ENCODE data around the gene GAREM1.

DNA sequence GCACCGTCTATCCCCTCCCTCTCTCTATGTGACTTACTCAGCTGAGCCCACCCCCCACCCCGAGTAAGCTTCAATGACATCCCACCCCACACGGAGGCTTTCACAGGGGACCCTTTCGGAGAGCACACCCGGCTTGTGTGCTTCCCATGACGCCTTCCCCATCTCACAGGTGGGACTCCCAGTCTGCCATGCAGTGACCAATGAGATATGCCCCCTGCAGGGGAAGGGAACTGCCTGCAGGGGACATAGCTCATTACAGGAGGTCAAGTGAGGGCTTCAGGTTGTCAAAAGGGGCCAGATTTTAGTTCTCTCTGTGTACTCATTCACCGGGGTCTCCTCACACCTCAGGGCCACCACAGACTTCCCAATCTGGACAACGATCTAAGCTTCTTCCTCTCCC lies 112.6 kb downstream of the GAREM1 start:
- TF ChIP-seq, protein P1, sequence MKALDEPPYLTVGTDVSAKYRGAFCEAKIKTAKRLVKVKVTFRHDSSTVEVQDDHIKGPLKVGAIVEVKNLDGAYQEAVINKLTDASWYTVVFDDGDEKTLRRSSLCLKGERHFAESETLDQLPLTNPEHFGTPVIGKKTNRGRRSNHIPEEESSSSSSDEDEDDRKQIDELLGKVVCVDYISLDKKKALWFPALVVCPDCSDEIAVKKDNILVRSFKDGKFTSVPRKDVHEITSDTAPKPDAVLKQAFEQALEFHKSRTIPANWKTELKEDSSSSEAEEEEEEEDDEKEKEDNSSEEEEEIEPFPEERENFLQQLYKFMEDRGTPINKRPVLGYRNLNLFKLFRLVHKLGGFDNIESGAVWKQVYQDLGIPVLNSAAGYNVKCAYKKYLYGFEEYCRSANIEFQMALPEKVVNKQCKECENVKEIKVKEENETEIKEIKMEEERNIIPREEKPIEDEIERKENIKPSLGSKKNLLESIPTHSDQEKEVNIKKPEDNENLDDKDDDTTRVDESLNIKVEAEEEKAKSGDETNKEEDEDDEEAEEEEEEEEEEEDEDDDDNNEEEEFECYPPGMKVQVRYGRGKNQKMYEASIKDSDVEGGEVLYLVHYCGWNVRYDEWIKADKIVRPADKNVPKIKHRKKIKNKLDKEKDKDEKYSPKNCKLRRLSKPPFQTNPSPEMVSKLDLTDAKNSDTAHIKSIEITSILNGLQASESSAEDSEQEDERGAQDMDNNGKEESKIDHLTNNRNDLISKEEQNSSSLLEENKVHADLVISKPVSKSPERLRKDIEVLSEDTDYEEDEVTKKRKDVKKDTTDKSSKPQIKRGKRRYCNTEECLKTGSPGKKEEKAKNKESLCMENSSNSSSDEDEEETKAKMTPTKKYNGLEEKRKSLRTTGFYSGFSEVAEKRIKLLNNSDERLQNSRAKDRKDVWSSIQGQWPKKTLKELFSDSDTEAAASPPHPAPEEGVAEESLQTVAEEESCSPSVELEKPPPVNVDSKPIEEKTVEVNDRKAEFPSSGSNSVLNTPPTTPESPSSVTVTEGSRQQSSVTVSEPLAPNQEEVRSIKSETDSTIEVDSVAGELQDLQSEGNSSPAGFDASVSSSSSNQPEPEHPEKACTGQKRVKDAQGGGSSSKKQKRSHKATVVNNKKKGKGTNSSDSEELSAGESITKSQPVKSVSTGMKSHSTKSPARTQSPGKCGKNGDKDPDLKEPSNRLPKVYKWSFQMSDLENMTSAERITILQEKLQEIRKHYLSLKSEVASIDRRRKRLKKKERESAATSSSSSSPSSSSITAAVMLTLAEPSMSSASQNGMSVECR (CRISPR knock-in tag; IDR thresholded peaks at IDR 0.05; ENCODE audit: borderline replicate concordance): no peak
- TF ChIP-seq, protein P2, sequence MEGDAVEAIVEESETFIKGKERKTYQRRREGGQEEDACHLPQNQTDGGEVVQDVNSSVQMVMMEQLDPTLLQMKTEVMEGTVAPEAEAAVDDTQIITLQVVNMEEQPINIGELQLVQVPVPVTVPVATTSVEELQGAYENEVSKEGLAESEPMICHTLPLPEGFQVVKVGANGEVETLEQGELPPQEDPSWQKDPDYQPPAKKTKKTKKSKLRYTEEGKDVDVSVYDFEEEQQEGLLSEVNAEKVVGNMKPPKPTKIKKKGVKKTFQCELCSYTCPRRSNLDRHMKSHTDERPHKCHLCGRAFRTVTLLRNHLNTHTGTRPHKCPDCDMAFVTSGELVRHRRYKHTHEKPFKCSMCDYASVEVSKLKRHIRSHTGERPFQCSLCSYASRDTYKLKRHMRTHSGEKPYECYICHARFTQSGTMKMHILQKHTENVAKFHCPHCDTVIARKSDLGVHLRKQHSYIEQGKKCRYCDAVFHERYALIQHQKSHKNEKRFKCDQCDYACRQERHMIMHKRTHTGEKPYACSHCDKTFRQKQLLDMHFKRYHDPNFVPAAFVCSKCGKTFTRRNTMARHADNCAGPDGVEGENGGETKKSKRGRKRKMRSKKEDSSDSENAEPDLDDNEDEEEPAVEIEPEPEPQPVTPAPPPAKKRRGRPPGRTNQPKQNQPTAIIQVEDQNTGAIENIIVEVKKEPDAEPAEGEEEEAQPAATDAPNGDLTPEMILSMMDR (IDR thresholded peaks at IDR 0.05): no peak
